NCI-H1694 (cell line): ENCODE data around the gene FOXRED2.

Experiments used
- DNase-seq: peaks from one replicate; lab custom pipeline; 2025; lab: John Stamatoyannopoulos, UW

Gene FOXRED2

DNA sequence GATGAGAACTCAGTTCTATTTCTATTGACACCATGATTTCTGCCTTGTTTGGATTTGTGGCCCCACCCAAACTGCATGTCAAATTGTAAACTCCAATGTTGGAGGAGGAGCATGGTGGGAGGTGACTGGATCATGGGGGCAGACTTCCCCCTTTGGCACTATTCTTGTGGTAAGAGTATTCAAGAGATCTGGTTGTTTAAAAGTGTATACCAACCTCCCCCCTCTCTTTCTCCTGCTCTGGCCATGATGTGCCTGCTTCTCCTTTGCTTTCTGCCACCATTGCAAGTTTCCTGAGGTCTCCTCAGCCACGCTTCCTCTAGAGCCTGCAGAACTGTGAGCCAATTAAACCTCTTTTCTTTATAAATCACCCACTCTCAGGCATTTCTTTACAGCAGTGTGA is 7.9 kb upstream of the FOXRED2 start:
- DNase-seq = no peak

DNA sequence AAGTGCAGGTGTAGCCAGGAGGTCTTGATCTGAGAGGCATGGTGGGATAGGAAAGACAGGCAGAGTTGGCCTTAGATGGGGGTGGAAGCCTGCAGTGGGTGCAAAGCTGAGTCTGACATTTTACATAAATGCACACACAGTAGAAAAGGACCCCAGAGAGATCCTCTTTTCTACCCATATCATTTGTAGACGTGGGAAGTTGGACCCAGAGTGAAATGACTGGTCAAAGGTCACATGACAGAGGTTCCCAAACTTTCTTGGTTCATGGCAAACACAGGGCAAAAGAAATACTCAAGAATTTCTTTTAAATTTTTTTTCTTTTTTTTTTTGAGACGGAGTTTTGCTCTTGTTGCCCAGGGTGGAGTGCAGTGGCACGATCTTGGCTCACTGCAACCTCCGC is 6.2 kb upstream of the FOXRED2 start:
- no peak for DNase-seq

DNA sequence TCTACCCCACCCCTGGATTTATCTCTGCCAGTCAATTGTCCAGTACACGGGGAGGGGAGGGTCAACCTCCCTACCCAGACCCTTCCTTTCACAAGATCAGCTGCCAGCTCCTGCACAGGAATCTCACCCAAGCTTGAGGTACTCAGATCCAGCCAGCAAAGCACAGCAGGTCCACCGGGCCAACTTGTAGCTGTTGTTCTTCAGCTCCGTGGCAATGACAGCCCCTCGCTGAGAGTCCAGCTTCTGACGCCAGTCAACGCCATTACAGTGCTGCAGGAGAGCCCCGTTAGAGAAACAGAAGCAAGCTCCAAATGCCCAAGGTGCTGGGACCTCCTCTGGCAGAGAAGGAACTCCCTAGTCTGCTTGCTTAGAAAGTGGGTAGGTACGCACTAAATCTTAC is 5.5 kb upstream of the FOXRED2 start:
- DNase-seq = no peak

DNA sequence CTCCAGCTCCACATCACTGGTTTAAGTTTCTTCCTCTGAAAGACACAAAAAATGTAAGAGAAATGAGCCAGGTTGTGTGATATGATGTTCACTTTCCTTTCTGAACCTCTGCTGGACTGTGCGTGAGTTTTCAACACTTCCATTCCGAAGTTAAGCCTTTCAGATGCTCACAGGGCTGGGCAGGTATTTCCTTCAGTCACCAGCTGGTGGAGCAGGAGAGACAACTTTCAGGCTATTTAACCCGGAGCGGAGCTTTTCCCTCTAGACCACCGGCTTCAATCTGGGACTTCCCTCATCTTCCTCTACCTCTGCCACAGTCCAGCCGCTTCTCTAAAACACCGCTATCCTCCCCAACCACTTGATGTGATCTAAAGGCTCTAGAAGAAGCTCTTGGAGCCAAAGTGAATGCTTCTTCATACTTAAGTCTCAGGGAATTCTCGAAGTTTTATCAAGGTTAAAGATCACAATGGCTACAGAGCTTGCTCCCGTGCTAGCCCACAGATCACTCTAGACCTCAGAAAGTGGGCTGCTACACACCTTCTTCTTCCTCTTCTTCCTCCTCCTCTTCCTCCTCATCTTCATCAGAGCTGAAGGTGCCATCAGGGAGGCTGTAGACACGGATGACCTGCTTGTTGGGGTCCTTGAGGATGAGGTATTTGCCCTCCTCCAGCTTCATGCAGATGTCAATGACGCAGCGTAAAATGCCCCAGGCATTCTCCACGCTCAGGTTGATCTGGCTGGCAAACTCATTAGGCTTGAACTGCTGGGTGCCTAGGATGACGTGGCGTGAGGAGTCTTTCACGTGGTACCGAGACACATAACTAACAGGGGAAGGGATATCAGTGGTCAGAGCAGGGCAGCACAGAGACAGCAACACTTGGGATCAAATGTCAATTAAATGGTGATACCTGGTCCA is 4.4 kb upstream of the FOXRED2 start:
- DNase-seq = peak; percentile 34

DNA sequence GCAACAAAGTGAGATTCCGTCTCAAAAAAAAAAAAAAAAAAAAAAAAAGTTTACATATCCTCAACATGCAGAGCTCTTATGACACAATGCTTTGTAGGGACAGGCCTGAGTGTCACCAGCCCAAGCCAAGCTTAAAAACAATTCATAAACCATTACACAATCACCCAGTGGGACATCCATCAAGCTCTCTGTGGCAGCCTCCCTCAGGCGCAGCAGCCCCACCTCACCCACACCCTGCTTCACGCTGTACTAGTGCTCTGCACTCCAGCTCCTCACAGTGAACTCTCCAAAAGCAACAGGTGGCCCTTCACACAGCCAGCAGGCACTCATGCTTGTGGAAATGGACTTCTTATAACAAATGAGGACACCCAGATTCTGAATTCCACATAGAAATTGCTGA is 3.5 kb upstream of the FOXRED2 start:
- DNase-seq = no peak

DNA sequence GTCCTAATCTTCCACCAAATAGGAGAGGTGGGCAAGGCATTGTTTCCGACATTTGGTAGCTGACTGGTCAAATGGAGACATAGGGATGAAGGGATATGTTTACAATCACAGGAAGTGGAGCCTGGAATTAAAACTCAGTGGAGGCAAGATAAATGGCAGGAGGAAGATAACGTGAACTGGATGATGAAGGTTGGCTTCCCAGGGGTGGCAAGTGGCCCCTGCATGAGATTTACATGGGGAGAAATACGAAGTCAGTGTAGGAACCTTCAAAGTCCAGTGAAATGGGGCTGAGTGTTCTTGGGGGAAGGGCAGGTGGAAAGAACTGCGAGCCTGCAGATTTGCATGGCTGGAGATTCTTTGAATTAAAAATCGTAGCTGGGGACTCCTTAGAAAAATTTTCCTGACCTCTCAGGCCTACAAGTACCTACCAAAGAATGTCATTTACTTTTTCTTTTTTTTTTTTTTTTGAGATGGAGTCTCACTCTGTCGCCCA is 724 bp upstream of the FOXRED2 start:
- no peak for DNase-seq

DNA sequence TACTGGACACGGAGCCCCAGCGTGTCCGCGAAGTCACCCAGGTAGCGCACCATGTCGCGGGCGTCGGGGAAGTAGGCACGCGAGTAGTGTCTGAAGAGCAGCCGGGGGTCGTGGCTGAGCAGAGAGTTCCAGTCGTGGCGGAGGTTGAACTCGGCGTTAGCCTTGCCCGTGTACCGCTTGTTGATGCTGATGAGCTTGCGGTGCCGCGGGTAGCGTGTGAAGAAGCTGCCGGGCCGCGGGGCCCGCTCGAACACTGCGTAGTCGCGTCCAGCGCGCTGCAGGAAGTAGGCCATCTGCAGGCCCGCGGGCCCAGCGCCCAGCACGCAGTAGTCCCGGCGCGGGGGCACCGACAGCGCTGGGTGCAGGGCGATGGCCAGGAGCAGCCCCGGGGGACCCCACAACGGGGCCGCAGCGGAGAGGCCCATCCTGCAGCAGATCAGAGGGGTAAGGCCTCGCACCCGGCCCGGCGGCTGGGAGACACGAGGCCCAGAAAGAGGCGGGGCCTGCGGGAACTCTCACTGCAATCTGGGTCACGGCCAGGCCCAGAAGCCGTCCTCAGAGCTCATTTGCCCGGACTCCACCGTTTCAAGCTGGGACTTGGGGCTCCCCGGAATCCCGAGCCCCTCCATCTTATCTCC is 723 bp downstream of the FOXRED2 start:
- no peak for DNase-seq

DNA sequence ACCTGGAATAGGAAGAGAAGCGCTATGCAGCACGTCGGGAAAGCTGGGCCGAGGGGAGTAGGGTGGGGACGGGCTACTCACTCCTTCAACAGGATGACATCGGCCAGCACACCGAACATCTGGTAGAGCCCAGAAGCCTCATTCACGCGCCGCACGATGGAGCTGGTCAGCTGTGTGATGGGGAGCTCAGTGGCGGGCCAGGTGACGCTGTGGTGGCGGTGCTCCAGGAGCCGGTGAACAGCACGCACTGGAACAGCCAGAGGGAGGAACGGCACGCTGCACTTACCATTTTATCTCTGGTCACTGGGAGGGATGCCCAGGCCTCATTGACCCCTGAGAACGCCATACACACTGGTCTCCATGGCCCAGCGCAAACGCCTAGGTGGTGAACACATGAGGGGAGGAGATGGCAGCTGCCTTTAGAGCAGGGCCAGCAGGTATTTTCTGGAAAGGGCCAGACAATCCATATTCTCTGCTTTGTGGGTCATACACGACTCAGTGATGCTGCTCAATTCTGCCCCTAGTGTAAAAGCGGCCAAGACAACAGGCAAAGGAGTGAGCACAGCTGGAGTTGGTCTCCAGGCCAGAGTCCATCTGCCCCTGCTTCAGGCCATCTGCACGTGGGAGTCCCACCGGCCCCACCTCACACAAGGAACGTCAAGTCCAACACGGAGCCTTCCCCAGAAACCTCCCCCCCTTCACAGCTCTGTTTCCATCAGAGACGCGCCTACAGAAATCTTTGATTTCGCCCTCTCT is 8.8 kb downstream of the FOXRED2 start:
- DNase-seq = no peak

DNA sequence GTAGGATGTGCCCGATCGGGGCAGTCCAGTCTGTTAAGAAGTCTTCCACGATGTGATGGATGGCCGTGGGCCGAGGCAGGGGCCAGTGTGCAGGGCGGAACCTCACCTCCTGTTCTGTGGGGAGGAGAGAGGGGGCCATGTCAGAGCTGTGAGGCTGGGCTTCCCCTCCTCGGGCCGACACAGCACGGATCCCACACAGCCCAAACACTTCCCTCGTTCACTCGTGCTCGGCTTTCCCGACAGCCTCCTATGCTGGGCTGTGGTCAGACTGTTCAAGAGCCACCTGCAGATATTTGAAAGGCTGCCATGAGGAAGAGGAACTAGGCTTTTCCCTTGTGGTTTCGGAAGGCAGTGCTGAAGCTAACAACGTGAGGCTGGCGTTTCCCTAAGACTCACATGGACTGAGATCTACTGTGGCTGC is 13.1 kb downstream of the FOXRED2 start:
- no peak for DNase-seq

DNA sequence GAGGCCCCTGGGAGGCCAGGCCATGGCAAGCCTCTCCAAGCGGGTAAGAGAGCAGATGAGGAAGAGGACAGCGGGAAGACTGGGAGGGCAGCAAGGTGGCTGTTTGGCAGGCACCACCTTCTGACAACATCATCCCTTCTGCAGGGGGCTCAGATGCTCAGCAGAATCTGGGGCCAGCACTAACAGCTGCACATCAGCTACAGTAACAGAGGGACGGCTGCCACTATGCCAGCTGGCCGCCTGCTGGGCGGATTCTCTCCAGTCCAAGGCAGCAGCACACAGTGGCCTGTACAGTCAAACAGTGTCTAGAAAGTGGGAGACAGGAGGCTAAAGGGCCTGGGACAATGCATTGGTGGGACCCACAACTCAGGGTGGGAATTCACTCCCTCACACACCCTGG is 14.7 kb downstream of the FOXRED2 start:
- peak; percentile 60 for DNase-seq

DNA sequence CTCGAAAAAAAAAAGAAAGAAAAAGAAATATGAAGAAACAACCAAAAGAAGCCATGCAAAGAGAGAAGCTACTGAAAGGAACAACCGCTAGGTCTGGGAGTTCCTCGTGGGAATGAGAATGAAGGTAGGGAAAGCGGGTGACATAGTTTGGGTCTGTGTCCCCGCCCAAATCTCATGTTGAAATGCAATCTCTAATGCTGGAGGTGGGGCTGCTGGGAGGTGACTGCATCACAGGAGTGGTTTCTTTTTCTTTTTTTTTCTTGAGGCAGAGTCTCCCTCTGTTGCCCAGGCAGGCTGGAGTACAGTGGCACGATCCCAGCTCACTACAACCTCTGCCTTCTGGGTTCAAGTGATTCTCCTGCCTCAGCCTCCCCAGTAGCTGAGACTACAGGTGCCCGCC is 15.7 kb downstream of the FOXRED2 start:
- no peak for DNase-seq

DNA sequence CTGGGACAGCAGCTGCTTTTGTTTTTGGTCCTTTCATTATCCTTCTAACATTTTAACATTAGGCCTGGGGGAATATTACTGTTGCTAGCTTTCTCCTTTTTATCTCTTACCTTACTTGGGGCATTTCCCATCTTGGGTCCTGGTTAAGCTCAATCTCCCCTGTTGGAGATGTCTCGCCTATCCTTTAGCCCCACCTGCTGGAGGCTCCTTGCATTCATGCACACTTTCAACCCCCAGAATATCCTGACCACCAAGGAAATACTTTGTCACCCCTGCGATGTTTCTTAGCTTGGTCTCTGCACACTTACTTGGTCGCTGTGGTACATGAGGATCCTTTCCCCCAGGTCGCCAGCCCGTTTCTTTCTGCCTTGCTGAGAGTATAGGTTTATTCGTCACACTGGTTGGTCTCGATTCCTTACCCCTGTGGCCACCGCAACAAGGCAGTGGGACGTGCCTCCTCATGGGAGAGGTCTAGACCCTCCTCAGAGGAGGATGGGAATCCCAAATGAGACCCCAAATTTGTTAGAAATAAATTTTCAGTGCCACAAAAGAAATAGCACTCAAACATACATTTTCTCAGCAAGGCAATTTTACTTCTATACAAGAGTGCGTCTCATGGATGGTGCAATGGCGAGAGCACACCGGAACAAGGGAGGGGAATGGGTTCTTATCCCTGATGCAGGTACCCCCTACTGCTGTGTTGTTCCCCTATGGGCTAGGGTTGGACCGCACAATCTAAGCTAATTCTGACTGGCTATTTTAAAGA is 20.0 kb downstream of the FOXRED2 start:
- peak; percentile 23 for DNase-seq

DNA sequence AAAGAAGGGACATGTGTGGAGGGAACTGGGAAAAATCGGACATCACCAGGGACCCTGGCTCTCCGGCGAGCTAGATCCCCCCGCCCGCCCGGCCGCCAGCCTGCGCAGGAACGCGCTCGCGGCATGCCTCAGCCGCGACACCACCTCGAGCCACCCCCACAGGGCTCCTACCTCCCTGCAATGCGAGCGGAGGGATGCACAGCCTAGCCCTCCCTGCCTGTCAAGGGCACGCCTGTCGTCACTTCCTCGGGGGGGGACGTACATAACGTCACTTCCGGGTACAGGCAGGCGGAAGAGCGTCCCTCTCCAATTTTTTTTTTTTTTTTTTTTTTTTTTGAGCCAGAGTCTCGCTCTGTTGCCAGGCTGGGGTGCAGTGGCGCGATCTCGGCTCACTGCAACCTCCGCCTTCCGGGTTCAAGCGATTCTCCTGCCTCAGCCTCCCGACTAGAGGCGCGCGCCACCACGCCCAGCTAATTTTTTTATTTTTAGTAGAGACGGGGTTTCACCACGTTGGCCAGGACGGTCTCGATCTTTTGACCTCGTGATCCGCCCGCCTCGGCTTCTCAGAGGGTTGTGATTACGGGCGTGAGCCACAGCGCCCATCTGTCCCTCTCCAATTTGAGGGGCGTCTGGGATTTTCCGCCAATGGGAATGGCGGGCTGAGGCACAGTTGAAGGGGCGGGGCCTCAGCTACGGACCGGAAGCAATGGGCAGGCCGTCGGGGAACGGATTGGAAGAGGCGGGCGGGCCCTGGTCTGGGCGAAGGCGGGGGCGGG is 25.3 kb downstream of the FOXRED2 start, which contains the start of gene TXN2:
Gene TXN2, minus strand, starts transcription at position 248 of the 776 bp plus-strand sequence. CDS start 803 bp downstream, outside the sequence.
- DNase-seq = peak; percentile 85

DNA sequence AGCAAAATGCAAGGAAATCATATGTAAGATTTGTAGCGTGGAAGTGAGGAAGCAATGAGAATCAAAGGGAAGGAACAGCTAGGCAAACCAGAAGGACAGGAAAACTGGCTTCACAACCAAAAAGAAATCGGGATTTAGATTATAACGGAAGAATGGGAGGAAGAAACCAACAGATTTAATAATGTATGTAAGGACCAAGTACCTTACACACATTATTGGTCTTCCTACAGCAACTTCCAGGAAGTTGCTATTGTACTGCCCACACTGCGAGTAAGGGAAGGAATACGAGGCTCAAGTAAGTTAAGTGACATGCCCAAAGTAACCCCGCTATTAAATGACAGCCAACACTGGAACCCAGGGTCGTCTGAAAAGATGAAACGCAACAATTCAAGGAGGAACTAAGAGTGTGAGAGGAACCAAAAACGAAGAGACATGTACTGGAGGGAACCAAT is 25.9 kb downstream of the FOXRED2 start:
- DNase-seq = no peak

DNA sequence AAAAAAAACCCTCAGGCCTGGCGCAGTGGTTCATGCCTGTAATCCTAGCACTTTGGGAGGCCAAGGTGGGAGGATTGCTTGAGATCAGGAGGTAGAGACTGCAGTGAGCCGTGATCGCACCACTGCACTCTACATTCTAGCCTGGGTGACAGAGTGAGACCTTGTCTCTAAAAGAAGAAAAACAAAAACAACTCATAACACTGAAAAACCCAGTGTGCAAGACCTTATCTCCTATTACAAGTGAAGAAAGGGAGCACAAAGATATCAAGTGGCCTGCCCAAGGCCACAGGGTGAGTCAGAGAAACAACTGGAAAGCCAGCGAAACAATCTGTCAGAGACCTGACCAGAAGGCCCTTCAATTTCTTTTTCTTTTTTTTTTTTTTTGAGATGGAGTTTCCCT is 27.9 kb downstream of the FOXRED2 start:
- no peak for DNase-seq

DNA sequence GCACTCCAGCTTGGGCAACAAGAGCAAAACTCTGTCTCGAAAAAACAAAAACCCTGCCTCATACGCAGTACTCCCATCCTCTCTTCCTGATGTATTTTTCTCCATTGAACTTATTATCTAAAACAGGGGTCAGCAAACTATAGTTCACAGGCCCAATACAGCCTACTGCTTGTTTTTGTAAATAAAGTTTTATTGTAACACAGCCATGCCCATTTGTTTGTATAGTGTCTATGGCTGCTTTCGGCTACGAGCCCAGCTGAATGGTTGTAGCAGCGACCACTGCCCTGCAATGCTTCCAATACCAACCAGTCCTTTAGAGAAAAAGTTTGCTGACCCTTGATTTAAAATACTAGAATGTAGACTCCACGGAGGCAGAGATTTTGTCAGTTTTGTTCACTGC is 31.5 kb downstream of the FOXRED2 start:
- no peak for DNase-seq

DNA sequence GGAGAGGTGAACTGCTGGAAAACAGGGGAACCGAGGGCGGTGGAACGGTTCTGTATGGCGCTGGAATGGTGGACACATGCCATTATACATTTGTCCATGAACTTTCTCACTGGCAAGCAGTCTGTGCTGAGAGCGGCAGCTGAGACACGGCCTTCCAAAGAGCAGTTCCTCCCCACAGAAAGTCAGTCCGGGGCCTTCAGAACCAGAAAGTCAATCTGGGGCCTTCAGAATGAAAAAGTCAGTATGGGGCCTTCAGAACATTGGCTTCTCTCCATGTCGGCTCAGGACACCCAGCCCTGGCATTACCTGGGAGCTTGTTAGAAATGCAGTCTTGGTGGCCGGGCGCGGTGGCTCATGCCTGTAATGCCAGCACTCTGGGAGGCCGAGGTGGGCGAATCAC is 34.2 kb downstream of the FOXRED2 start:
- DNase-seq = no peak

DNA sequence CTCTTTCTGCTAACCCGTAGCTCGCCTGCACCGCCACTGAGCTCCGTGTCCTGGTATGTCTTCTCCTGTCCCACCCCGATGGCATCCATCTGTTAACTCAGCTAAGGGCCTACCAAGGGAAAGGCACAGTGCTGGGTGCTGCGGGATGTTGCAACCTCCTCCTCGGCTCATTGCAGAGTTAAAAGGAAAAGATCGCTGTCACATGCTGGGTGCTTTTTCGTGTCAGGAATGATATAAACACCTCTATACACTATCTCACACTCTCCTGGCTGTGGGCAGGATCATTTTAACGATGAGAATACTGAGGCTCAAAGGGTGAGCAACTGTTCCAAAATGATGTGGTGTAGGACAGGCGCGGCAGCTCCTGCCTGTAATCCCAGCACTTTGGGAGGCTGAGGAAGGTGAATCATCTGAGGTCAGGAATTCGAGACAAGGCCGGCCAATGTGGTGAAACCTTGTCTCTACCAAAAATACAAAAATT is 35.5 kb downstream of the FOXRED2 start:
- DNase-seq = no peak

DNA sequence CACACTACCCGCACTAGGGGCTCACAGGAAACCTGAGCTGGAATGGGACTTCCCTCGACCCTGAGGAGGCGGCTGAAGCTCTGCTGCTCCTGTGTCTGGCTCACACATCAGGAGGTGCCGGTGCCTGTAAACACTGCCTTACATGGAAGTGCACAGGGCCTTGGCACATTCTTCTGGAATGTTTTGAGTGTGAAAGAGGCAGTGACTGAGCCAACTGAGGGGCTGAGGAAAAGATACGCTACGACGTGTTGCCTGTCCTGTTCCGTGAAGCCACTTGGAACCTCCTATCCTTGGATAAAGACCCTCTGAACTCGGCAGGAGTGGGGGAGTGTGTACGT is 35.9 kb downstream of the FOXRED2 start:
- DNase-seq = no peak

DNA sequence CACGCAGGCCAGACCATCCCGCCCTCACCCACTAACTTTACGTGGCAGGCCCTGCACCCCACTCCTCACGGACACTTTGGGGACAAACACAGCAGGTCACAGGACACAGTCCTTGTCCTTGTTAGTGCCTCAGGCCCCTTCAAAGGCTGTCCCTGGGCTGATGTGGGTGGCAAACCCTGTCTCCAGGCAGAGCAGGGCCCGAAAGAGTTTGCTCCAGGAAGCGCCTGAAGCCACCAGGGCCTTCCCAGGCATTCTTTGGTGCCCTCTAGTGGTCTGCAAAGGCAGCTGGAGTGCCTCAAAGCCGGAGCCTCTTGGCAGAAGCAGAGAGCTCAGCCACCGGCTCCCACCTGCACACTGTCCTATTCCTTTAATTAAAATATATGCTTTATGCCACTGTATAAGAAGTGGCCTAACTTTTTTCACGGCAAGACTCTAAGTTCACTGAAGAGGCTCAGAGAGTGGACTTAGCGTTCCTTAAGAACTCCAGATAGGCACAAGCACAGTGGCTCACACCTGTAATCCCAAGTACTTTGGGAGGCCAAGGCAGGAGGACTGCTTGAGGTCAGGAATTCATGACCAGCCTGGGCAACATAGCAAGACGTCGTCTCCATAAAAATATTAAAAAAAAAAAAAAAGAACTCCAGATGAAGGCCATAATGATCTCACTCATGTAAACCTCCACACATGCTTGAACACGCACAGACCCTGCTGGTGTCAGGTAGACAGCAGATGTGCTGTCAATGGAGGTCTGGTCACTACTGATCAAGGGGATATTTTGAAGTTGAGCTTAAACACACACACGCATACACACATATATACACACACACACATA is 36.5 kb downstream of the FOXRED2 start:
- DNase-seq = peak; percentile 43
